Naive thymus-derived CD8-positive, alpha-beta T cell (primary cell): ENCODE data around the gene SMLR1. TPM values are rescaled to one million over a fixed set of nuclear protein-coding genes. Genes with fewer than 3 reads are reported as not detected.
"Not testable (repeated sequence)": the region's sequence is repeated elsewhere in the genome, so short reads cannot be mapped to it uniquely, and the experiment has no call there.

Experiments
- ATAC-seq, 2 donors: fragments of 150-1000 bp; cut with Tn5 transposase in 1 of 2; sonication (Bioruptor Pico), chemical (Tn5 transposase) in 1 of 2; 1 replicate in 1 of 2; 2 replicates in 1 of 2; pipeline ENCODE4 v1.10.0; 2021; ENCODE audit warnings: mild to moderate bottlenecking in 2 of 2, moderate library complexity in 2 of 2
- POLR2A ChIA-PET: fragments of 350-600 bp; sonication (Branson Sonifier 250); formaldehyde crosslinking; loops from one replicate; lab custom pipeline; 2021; ENCODE audit warnings: antibody characterized with exemption; lab: Charles Lee
- DNase-seq, 10 donors: peaks; one replicate each; pipeline versions ENCODE4 v3.0.0 to v3.0.0-alpha.2; 2020 to 2022
- H3K27ac Mint-ChIP-seq, 10 donors: one replicate each; pipeline ENCODE4 v1.8.0; 2020 to 2022; ENCODE audit warnings: mild to moderate bottlenecking in 10 of 10, mixed read lengths in 10 of 10, moderate library complexity in 4 of 10, inconsistent platforms in 1 of 10
- H3K27me3 Mint-ChIP-seq, 5 donors: one replicate each; pipeline ENCODE4 v1.8.0; 2021 to 2022; ENCODE audit warnings: mixed read lengths in 5 of 5
- H3K36me3 Mint-ChIP-seq, 3 donors: one replicate each; pipeline ENCODE4 v1.8.0; 2020 to 2022; ENCODE audit warnings: mixed read lengths in 3 of 3, mild to moderate bottlenecking in 2 of 3, inconsistent platforms in 1 of 3
- H3K4me1 Mint-ChIP-seq, 4 donors: one replicate each; pipeline ENCODE4 v1.8.0; 2021 to 2022; ENCODE audit warnings: mixed read lengths in 4 of 4
- H3K4me3 Mint-ChIP-seq, 10 donors: one replicate each; pipeline ENCODE4 v1.8.0; 2020 to 2022; ENCODE audit warnings: mild to moderate bottlenecking in 10 of 10, mixed read lengths in 10 of 10, moderate library complexity in 6 of 10, inconsistent platforms in 1 of 10
- H3K9me3 Mint-ChIP-seq, 9 donors: one replicate each; pipeline ENCODE4 v1.8.0; 2020 to 2022; ENCODE audit warnings: mixed read lengths in 9 of 9, mild to moderate bottlenecking in 3 of 9, inconsistent platforms in 1 of 9, moderate library complexity in 1 of 9
- polyA plus RNA-seq, 3 donors: library from polyadenylated mRNA; unstranded; fragments of 300-500 nt; fragmentation: Illumina TruSeq; gene quantifications; one replicate each; pipeline ENCODE4 v1.2.3, GENCODE V29; 2021
- total RNA-seq, 8 experiments: library from RNA in 2 of 8; stranded (reverse) in 2 of 8; gene quantifications; one replicate each; pipeline ENCODE4 v1.2.3 and lab custom pipeline; 2021 to 2026

The SMLR1 gene
- total and polyA plus RNA-seq, 5 experiments from 2014 or later = not detected

GRCh38 chr6:130796313-130796905, 30.8 kb upstream of the SMLR1 start:
- POLR2A ChIA-PET = no interaction called here
- Mint-ChIP-seq H3K4me3 (no peak overlapping the region), H3K36me3 (peaks cover 0 to 4% (median 0%) of the 10 kb centered on the region in 3 donors)

GRCh38 chr6:130797061-130797460, 30.1 kb upstream of the SMLR1 start:
- peaks cover 0 to 4% (median 0%) of the 10 kb centered on the region in 3 donors for H3K36me3 Mint-ChIP-seq
- peaks cover 0 to 2% (median 0%) of the 10 kb centered on the region in 5 donors for H3K27me3 Mint-ChIP-seq
- no peak overlapping the region for H3K27ac Mint-ChIP-seq
- H3K4me1 Mint-ChIP-seq = peaks cover 0 to 4% (median 0%) of the 10 kb centered on the region in 4 donors
- ATAC-seq = no peak
- H3K9me3 Mint-ChIP-seq = peaks cover 0 to 10% (median 1%) of the 10 kb centered on the region in 9 donors
- POLR2A ChIA-PET = no interaction called here
- no peak overlapping the region for H3K4me3 Mint-ChIP-seq
- DNase-seq = no peak

More at GRCh38 chr6:130796313-130796905, 30.8 kb upstream of the SMLR1 start:
- peaks cover 0 to 2% (median 0%) of the 10 kb centered on the region in 5 donors for H3K27me3 Mint-ChIP-seq
- H3K4me1 Mint-ChIP-seq = peaks cover 0 to 4% (median 0%) of the 10 kb centered on the region in 4 donors
- ATAC-seq = no peak
- no peak for DNase-seq
- peaks cover 0 to 10% (median 0%) of the 10 kb centered on the region in 9 donors for H3K9me3 Mint-ChIP-seq
- H3K27ac Mint-ChIP-seq = no peak overlapping the region

DNA sequence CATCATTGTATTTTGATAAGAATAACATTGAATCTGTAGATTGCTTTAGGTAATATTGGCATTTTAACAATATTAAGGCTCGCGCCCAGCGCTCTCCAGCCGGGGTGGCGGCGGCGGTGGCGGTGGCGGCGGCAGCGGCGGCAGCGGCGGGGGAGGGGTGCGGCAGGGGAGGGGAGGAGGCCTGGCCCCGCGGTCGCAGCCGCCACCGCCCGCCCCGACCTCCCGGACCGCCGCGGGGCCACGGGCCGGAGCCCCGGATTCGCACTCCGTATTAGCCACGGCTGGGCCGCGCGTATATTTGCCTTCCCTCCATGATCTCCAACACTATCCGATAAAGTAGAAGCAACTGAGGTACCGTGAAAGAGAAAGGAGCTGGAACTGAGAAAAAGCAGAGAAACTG, 25.8 kb upstream of the SMLR1 start:
- peaks cover 0 to 10% (median 2%) of the 10 kb centered on the region in 9 donors for H3K9me3 Mint-ChIP-seq
- H3K27ac Mint-ChIP-seq, H3K4me1 Mint-ChIP-seq, H3K4me3 Mint-ChIP-seq, ATAC-seq, DNase-seq, POLR2A ChIA-PET, H3K36me3 Mint-ChIP-seq, H3K27me3 Mint-ChIP-seq: not testable (repeated sequence)

GRCh38 chr6:130810307-130811030, 16.7 kb upstream of the SMLR1 start:
- Mint-ChIP-seq H3K36me3 (peaks cover 0 to 2% (median 0%) of the 10 kb centered on the region in 3 donors), H3K9me3 (no peaks in the 10 kb centered on the region), H3K4me1 (no peaks in the 10 kb centered on the region), H3K27ac (no peak overlapping the region), H3K4me3 (no peak overlapping the region), H3K27me3 (peaks cover 0 to 6% (median 0%) of the 10 kb centered on the region in 5 donors)
- POLR2A ChIA-PET = no interaction called here
- no peak for ATAC-seq
- no peak for DNase-seq

DNA sequence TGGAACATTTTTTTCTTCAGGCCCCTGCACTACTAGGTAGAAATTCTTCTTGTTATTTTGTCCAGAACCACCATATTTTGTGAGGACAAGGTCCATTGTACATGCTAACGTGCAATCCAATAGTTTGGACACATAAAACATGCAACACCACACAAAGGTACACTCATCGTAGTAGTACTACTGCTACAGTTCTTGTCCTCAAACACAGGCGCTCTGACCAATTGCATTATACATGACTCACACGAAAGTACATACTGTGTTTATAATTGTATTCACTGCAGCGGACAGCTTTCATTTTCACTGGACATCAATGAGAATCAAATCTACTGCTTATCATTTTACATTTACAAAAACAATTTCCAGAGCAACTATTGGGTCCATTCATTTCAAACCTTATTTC, 15.3 kb upstream of the SMLR1 start:
- no peak for ATAC-seq
- DNase-seq = no peak
- H3K27ac Mint-ChIP-seq = no peak overlapping the region
- H3K4me3 Mint-ChIP-seq = no peak overlapping the region
- peaks cover 0 to 6% (median 0%) of the 10 kb centered on the region in 5 donors for H3K27me3 Mint-ChIP-seq
- H3K4me1 Mint-ChIP-seq = no peaks in the 10 kb centered on the region
- H3K9me3 Mint-ChIP-seq = peaks cover 0 to 5% (median under 1%) of the 10 kb centered on the region in 9 donors
- POLR2A ChIA-PET = no interaction called here
- H3K36me3 Mint-ChIP-seq = peaks cover 0 to 5% (median 5%) of the 10 kb centered on the region in 3 donors

- no peak for DNase-seq
- ATAC-seq = no peak
Measured at GRCh38 chr6:130814506-130814905, 12.7 kb upstream of the SMLR1 start.

DNA sequence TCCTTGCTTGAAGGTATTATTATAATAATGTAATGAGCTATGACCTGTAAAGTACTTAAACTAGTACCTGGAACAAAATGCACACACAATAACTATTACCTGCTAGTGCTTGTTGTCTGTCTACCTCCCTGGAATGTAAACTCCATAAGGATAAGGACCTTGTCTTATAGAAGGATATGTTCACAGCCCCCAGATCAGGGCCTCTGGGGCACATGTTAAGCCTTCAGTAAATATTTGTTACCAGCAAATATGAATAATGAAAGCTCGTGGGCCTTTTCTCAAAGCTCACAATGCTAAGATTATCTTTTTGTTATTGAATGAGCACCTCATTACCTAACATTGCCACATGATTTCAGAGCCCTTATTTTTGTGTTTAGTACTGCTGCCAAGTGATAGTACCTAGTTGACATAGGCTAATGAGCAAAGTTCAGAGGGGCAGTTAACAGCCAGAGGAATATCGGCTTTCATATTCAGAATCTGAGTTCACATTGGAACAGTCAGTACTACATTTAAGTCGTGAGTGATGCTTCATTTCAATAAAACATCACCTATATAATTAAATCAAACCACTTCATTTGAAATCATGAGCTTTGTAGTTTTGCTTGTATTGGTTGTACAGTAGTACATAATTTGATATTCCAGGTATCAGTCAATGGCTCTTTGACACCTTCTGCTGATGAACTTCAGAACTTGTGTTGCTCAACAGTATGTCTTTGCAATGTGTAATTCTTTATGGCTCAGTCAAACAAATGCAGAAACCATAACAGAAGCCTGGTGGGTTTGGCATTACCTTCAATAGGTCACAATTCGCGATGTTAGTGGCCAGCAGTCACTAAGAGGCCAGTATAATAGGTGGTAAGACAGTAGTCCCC, 11.8 kb upstream of the SMLR1 start:
- Mint-ChIP-seq H3K4me1 (peaks cover 0 to 6% (median 0%) of the 10 kb centered on the region in 4 donors), H3K27me3 (peaks cover 0 to 8% (median 0%) of the 10 kb centered on the region in 5 donors), H3K4me3 (no peak overlapping the region), H3K9me3 (peaks cover 0 to 26% (median 13%) of the 10 kb centered on the region in 9 donors), H3K36me3 (peaks cover 0 to 21% (median 18%) of the 10 kb centered on the region in 3 donors), H3K27ac (no peak overlapping the region)
- POLR2A ChIA-PET = no interaction called here
- ATAC-seq (no peak), DNase-seq (no peak)

More at GRCh38 chr6:130814506-130814905, 12.7 kb upstream of the SMLR1 start:
- peaks cover 0 to 6% (median 0%) of the 10 kb centered on the region in 4 donors for H3K4me1 Mint-ChIP-seq
- H3K27ac Mint-ChIP-seq = no peak overlapping the region
- POLR2A ChIA-PET = no interaction called here
- H3K4me3 Mint-ChIP-seq = no peak overlapping the region
- H3K9me3 Mint-ChIP-seq = peaks cover 0 to 26% (median 13%) of the 10 kb centered on the region in 9 donors
- peaks cover 0 to 5% (median 0%) of the 10 kb centered on the region in 5 donors for H3K27me3 Mint-ChIP-seq
- H3K36me3 Mint-ChIP-seq = peaks cover 0 to 21% (median 18%) of the 10 kb centered on the region in 3 donors

DNA sequence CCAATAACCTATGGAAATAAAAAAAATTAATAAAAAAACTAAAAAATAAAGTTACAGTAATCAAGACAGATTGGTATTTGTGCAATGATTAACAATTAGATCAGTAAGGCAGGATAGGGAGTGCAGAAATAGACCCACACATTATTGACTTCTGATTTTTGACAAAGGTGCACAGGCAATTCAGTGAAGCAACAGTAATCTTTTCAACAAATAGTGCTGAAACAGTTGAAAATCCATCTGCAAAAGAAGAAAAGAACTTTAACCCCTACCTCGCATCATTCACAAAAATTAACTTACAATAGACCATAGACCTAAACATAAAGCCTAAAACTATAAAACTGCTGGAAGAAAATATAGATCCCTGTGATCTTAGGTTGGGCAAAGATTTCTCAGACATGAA, 4.5 kb upstream of the SMLR1 start:
- Mint-ChIP-seq H3K27ac (no peak overlapping the region), H3K4me1 (peaks cover 2 to 14% (median 8%) of the 10 kb centered on the region in 4 donors), H3K9me3 (peaks cover 1 to 27% (median 7%) of the 10 kb centered on the region in 9 donors), H3K36me3 (peaks cover 0 to 8% (median 8%) of the 10 kb centered on the region in 3 donors), H3K4me3 (no peak overlapping the region), H3K27me3 (peaks cover 0 to 8% (median 0%) of the 10 kb centered on the region in 5 donors)
- no peak for DNase-seq
- no peak for ATAC-seq
- POLR2A ChIA-PET = no interaction called here

DNA sequence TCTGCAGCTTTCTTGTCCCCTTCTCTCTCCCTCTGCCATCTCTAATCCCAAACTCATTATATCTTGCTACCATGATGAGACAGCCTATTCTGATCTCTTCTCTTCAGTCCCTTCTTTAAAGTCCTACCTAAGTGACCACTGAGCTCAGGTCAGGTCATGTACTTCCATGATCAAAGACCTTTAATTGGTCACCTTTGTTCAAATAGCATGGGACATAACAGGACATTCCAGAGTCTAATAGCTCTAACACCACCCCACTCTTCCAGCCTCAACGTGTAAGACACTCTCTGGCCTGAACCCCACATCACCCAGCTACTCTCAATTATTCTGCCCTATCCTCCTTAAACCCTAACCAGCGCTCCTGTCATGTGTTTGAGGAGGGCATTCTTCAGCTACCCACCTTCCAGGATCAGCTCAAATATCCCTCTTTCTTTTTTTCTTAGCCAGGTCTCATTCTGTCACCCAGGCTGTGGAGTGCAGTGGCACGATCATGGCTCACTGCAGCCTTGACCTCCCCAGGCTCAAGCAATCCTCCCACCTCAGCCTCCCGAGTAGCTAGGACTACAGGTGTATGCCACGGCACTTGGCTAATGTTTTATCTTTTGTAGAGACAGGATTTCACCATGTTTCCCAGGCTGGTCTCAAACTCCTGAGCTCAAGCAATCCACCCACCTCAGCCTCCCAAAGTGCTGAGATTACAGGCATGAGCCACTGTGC, 2.1 kb upstream of the SMLR1 start:
- no peaks in the 10 kb centered on the region for H3K27me3 Mint-ChIP-seq
- H3K4me3 Mint-ChIP-seq = no peak overlapping the region
- no peak overlapping the region for H3K27ac Mint-ChIP-seq
- peaks cover 2 to 13% (median 6%) of the 10 kb centered on the region in 4 donors for H3K4me1 Mint-ChIP-seq
- H3K9me3 Mint-ChIP-seq = peaks cover 0 to 14% (median 0%) of the 10 kb centered on the region in 9 donors
- no peak for DNase-seq
- no peak for ATAC-seq
- POLR2A ChIA-PET = no interaction called here
- H3K36me3 Mint-ChIP-seq = peaks cover 0 to 3% (median 0%) of the 10 kb centered on the region in 3 donors

DNA sequence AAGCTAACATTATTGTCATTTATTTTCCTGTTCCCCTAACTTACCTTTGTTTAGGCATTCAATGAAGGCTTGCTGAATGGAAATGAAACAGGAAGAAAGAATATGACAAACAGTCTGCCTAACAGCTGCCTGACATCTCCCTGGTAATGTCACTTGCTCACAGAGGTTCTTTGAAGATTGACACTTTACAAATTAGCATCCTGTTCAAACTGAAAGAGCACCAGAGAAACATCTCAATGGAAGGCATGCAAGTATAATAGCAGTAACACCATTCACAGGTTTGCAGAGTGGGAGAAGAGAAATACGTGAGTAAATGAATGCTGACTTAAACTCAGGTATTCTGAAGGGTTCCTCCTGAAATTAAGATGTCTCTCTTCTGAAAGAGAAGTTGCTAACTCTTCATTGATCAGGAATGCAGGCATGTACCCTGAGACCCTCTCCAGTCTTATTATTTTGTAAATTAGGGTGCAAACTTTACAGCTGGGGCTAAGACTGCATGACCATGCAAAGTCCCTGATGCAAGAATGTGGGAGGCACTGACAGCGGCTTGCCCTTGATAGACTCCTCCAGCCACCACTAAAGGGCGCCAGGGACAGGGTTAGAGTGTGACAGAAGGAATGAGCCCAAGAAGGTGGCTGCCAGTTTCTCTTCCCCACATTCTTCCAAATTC, 1.3 kb upstream of the SMLR1 start:
- Mint-ChIP-seq H3K4me1 (peaks cover 2 to 13% (median 6%) of the 10 kb centered on the region in 4 donors), H3K27ac (no peak overlapping the region), H3K27me3 (peaks cover 0 to 2% (median 0%) of the 10 kb centered on the region in 5 donors), H3K4me3 (no peak overlapping the region), H3K36me3 (peaks cover 0 to 3% (median 0%) of the 10 kb centered on the region in 3 donors), H3K9me3 (peaks cover 0 to 6% (median 0%) of the 10 kb centered on the region in 9 donors)
- peak in 1 of 10 donors; percentile 2 for DNase-seq
- ATAC-seq = no peak
- POLR2A ChIA-PET = no interaction called here

- DNase-seq (no peak), ATAC-seq (no peak)
- H3K27ac Mint-ChIP-seq = no peak overlapping the region
- POLR2A ChIA-PET = no interaction called here
- peaks cover 0 to 3% (median 0%) of the 10 kb centered on the region in 3 donors for H3K36me3 Mint-ChIP-seq
- peaks cover 0 to 2% (median 0%) of the 10 kb centered on the region in 5 donors for H3K27me3 Mint-ChIP-seq
- peaks cover 2 to 13% (median 6%) of the 10 kb centered on the region in 4 donors for H3K4me1 Mint-ChIP-seq
- no peaks in the 10 kb centered on the region for H3K9me3 Mint-ChIP-seq
- no peak overlapping the region for H3K4me3 Mint-ChIP-seq
Measured at GRCh38 chr6:130826442-130827246, 562 bp upstream of the SMLR1 start.
